GM21528 (cell line): ENCODE data around the gene PPP2R5B.

Experiments
- ATAC-seq: cut with Tn5 transposase; IDR thresholded peaks from one replicate; pipeline ENCODE4 v1.9.1; 2021; ENCODE audit warnings: mild to moderate bottlenecking, moderate library complexity; ENCODE audit not compliant: unreplicated experiment, low FRiP score

The PPP2R5B gene

GRCh38 chr11:64923944-64924909 lies at the start of gene PPP2R5B:
PPP2R5B (plus strand) TSS chr11:64924689; CDS start chr11:64925735, 1,046 bp downstream.
- peak; percentile 81 for ATAC-seq

GRCh38 chr11:64875369-64876228 lies 48.9 kb upstream of the PPP2R5B start:
- no peak for ATAC-seq

GRCh38 chr11:64876229-64876750 lies 48.2 kb upstream of the PPP2R5B start:
- ATAC-seq = no peak

GRCh38 chr11:64876835-64877341 lies 47.6 kb upstream of the PPP2R5B start:
- ATAC-seq = no peak

- ATAC-seq = no peak
These were observed 46.9 kb upstream of the PPP2R5B start for GRCh38 chr11:64877390-64878222.

- ATAC-seq = peak; percentile 21
These were observed 46.3 kb upstream of the PPP2R5B start for GRCh38 chr11:64878223-64878493.

GRCh38 chr11:64878494-64879243 lies 45.8 kb upstream of the PPP2R5B start, which contains the start of gene EHD1:
EHD1 (minus strand) TSS chr11:64878621; CDS start chr11:64878464, 157 bp downstream.
- ATAC-seq = peak; percentile 57

- peak; percentile 2 for ATAC-seq
These were observed 45.1 kb upstream of the PPP2R5B start for GRCh38 chr11:64879244-64879900.

- no peak for ATAC-seq
These were observed 44.1 kb upstream of the PPP2R5B start for GRCh38 chr11:64880240-64881001.

GRCh38 chr11:64881476-64881875 lies 43.0 kb upstream of the PPP2R5B start:
- no peak for ATAC-seq

- ATAC-seq = no peak
These were observed 42.2 kb upstream of the PPP2R5B start for GRCh38 chr11:64882243-64882642.

GRCh38 chr11:64883575-64883974 lies 40.9 kb upstream of the PPP2R5B start:
- no peak for ATAC-seq

GRCh38 chr11:64884019-64884418 lies 40.5 kb upstream of the PPP2R5B start:
- no peak for ATAC-seq

- ATAC-seq = no peak
These were observed 38.9 kb upstream of the PPP2R5B start for GRCh38 chr11:64885367-64886286.

GRCh38 chr11:64887234-64887756 lies 37.2 kb upstream of the PPP2R5B start:
- no peak for ATAC-seq

- no peak for ATAC-seq
These were observed 36.6 kb upstream of the PPP2R5B start for GRCh38 chr11:64887757-64888405.
